HG03342 (cell line): ENCODE data around the gene FDCSP.
A peak's percentile ranks its signal among the peaks of the same experiment; 100 is the strongest.
"Not testable (repeated sequence)": the region's sequence is repeated elsewhere in the genome, so short reads cannot be mapped to it uniquely, and the experiment has no call there.

Experiments
- ATAC-seq: cut with Tn5 transposase; IDR thresholded peaks from one replicate; pipeline ENCODE4 v1.9.1; 2021; ENCODE audit warnings: mild to moderate bottlenecking, moderate library complexity; ENCODE audit not compliant: unreplicated experiment

Gene FDCSP

GRCh38 chr4:70225824-70226223 lies at the start of gene FDCSP:
Gene FDCSP, plus strand, starts transcription at chr4:70226124. Its CDS starts 5,071 bp downstream, at chr4:70231195.
- no peak for ATAC-seq

GRCh38 chr4:70177090-70177489 lies 48.8 kb upstream of the FDCSP start:
- ATAC-seq, result no peak

GRCh38 chr4:70178075-70178660 lies 47.8 kb upstream of the FDCSP start:
- ATAC-seq, result no peak

GRCh38 chr4:70179811-70180210 lies 46.1 kb upstream of the FDCSP start:
- ATAC-seq, result no peak

GRCh38 chr4:70181864-70182263 lies 44.1 kb upstream of the FDCSP start:
- ATAC-seq, result no peak

- ATAC-seq, result no peak
Observed at GRCh38 chr4:70182517-70183167, 43.3 kb upstream of the FDCSP start.

- peak; percentile 92 for ATAC-seq
Observed at GRCh38 chr4:70183168-70183939, 42.6 kb upstream of the FDCSP start.

GRCh38 chr4:70183940-70184246 lies 42.0 kb upstream of the FDCSP start:
- ATAC-seq, result no peak

- ATAC-seq, result no peak
Observed at GRCh38 chr4:70187216-70187615, 38.7 kb upstream of the FDCSP start.

- ATAC-seq, result no peak
Observed at GRCh38 chr4:70190579-70190978, 35.3 kb upstream of the FDCSP start.

GRCh38 chr4:70191647-70192046 lies 34.3 kb upstream of the FDCSP start:
- no peak for ATAC-seq

- ATAC-seq, result no peak
Observed at GRCh38 chr4:70192895-70193294, 33.0 kb upstream of the FDCSP start.

- ATAC-seq, result no peak
Observed at GRCh38 chr4:70195425-70195824, 30.5 kb upstream of the FDCSP start, which contains the start of gene ODAM. Gene ODAM, plus strand, starts transcription at chr4:70195725. Its CDS starts 819 bp downstream, at chr4:70196544.

- ATAC-seq, result no peak
Observed at GRCh38 chr4:70196857-70197256, 29.1 kb upstream of the FDCSP start.

- no peak for ATAC-seq
Observed at GRCh38 chr4:70197842-70198241, 28.1 kb upstream of the FDCSP start.

GRCh38 chr4:70203601-70204000 lies 22.3 kb upstream of the FDCSP start:
- ATAC-seq, result no peak

- not testable (repeated sequence) for ATAC-seq
Observed at GRCh38 chr4:70212752-70213151, 13.2 kb upstream of the FDCSP start.

- ATAC-seq, result not testable (repeated sequence)
Observed at GRCh38 chr4:70216109-70216508, 9.8 kb upstream of the FDCSP start.

GRCh38 chr4:70216550-70216949 lies 9.4 kb upstream of the FDCSP start:
- not testable (repeated sequence) for ATAC-seq

- ATAC-seq, result not testable (repeated sequence)
Observed at GRCh38 chr4:70221389-70221788, 4.5 kb upstream of the FDCSP start.

GRCh38 chr4:70221818-70222217 lies 4.1 kb upstream of the FDCSP start:
- ATAC-seq, result not testable (repeated sequence)

GRCh38 chr4:70236125-70236524 lies 10.2 kb downstream of the FDCSP start:
- no peak for ATAC-seq
